IPS-15b (cell line): Measurements from ENCODE around the gene PRKCE.
"Not testable (repeated sequence)": the region's sequence is repeated elsewhere in the genome, so short reads cannot be mapped to it uniquely, and the experiment has no call there.

Experiments used
- H3K27me3 ChIP-seq: one replicate; pipeline ENCODE4 v1.6.1; 2013; ENCODE audit warnings: low read length; ENCODE audit not compliant: control insufficient read depth, insufficient read depth
- H3K36me3 ChIP-seq: one replicate; pipeline ENCODE4 v1.6.1; 2013; ENCODE audit warnings: low read length; ENCODE audit not compliant: control insufficient read depth, insufficient read depth
- H3K4me1 ChIP-seq: one replicate; pipeline ENCODE4 v1.6.1; 2013; ENCODE audit warnings: mild to moderate bottlenecking, low read length; ENCODE audit not compliant: control insufficient read depth, insufficient read depth
- H3K4me3 ChIP-seq: one replicate; pipeline ENCODE4 v1.5.1; 2013; ENCODE audit warnings: low read depth, low read length
- H3K9ac ChIP-seq: one replicate; pipeline ENCODE4 v1.6.1; 2013; ENCODE audit warnings: low read depth, mild to moderate bottlenecking, low read length
- H3K9me3 ChIP-seq: one replicate; pipeline ENCODE4 v1.6.1; 2013; ENCODE audit warnings: mild to moderate bottlenecking, low read length; ENCODE audit not compliant: control insufficient read depth, insufficient read depth

Gene PRKCE

GRCh38 chr2:45857867-45858520 is 206.5 kb downstream of the PRKCE start:
- H3K9ac ChIP-seq = no peak overlapping the region
- H3K9me3 ChIP-seq = no peaks in the 10 kb centered on the region
- H3K27me3 ChIP-seq = no peaks in the 10 kb centered on the region
- H3K4me3 ChIP-seq = no peak overlapping the region
- H3K4me1 ChIP-seq = peaks cover 3% of the 10 kb centered on the region
- H3K36me3 ChIP-seq = no peaks in the 10 kb centered on the region

- not testable (repeated sequence) for H3K36me3 ChIP-seq, H3K4me3 ChIP-seq
These were observed 207.4 kb downstream of the PRKCE start for GRCh38 chr2:45858872-45859271.

GRCh38 chr2:45859682-45860081 is 208.2 kb downstream of the PRKCE start:
- peaks cover 3% of the 10 kb centered on the region for H3K4me1 ChIP-seq
- H3K27me3 ChIP-seq = no peaks in the 10 kb centered on the region
- no peak overlapping the region for H3K4me3 ChIP-seq
- H3K9me3 ChIP-seq = no peaks in the 10 kb centered on the region
- no peak overlapping the region for H3K9ac ChIP-seq
- H3K36me3 ChIP-seq = no peaks in the 10 kb centered on the region

More at GRCh38 chr2:45858872-45859271, 207.4 kb downstream of the PRKCE start:
- H3K27me3 ChIP-seq, H3K4me1 ChIP-seq, H3K9ac ChIP-seq, H3K9me3 ChIP-seq: not testable (repeated sequence)

GRCh38 chr2:45860136-45861121 is 209.0 kb downstream of the PRKCE start:
- Histone ChIP-seq H3K4me1 (peaks cover 3% of the 10 kb centered on the region), H3K36me3 (no peaks in the 10 kb centered on the region), H3K27me3 (no peaks in the 10 kb centered on the region), H3K9me3 (no peaks in the 10 kb centered on the region), H3K9ac (no peak overlapping the region), H3K4me3 (no peak overlapping the region)

- Histone ChIP-seq H3K9me3 (no peaks in the 10 kb centered on the region), H3K36me3 (no peaks in the 10 kb centered on the region), H3K27me3 (no peaks in the 10 kb centered on the region), H3K4me3 (no peak overlapping the region), H3K4me1 (peaks cover 3% of the 10 kb centered on the region), H3K9ac (no peak overlapping the region)
These were observed 211.4 kb downstream of the PRKCE start for GRCh38 chr2:45862843-45863242.

GRCh38 chr2:45864121-45864520 is 212.6 kb downstream of the PRKCE start:
- H3K36me3 ChIP-seq = no peaks in the 10 kb centered on the region
- H3K9ac ChIP-seq = no peak overlapping the region

GRCh38 chr2:45867349-45867748 is 215.9 kb downstream of the PRKCE start:
- Histone ChIP-seq H3K9me3 (no peaks in the 10 kb centered on the region), H3K4me3 (no peak overlapping the region), H3K27me3 (no peaks in the 10 kb centered on the region), H3K4me1 (no peaks in the 10 kb centered on the region), H3K36me3 (no peaks in the 10 kb centered on the region), H3K9ac (no peak overlapping the region)

More at GRCh38 chr2:45864121-45864520, 212.6 kb downstream of the PRKCE start:
- Histone ChIP-seq H3K9me3 (no peaks in the 10 kb centered on the region), H3K4me1 (peaks cover 3% of the 10 kb centered on the region), H3K27me3 (no peaks in the 10 kb centered on the region), H3K4me3 (no peak overlapping the region)

- Histone ChIP-seq H3K4me3 (no peak overlapping the region), H3K4me1 (no peaks in the 10 kb centered on the region), H3K36me3 (no peaks in the 10 kb centered on the region)
These were observed 216.3 kb downstream of the PRKCE start for GRCh38 chr2:45867800-45868199.

GRCh38 chr2:45869165-45869501 is 217.7 kb downstream of the PRKCE start:
- H3K27me3 ChIP-seq = no peaks in the 10 kb centered on the region
- H3K4me1 ChIP-seq = no peaks in the 10 kb centered on the region
- H3K9me3 ChIP-seq = no peaks in the 10 kb centered on the region
- no peaks in the 10 kb centered on the region for H3K36me3 ChIP-seq
- H3K4me3 ChIP-seq = no peak overlapping the region
- no peak overlapping the region for H3K9ac ChIP-seq

More at GRCh38 chr2:45867800-45868199, 216.3 kb downstream of the PRKCE start:
- Histone ChIP-seq H3K9me3 (no peaks in the 10 kb centered on the region), H3K27me3 (no peaks in the 10 kb centered on the region), H3K9ac (no peak overlapping the region)

- no peaks in the 10 kb centered on the region for H3K27me3 ChIP-seq
- H3K9me3 ChIP-seq = no peaks in the 10 kb centered on the region
- no peaks in the 10 kb centered on the region for H3K4me1 ChIP-seq
- H3K4me3 ChIP-seq = no peak overlapping the region
- H3K36me3 ChIP-seq = no peaks in the 10 kb centered on the region
- no peak overlapping the region for H3K9ac ChIP-seq
These were observed 219.6 kb downstream of the PRKCE start for GRCh38 chr2:45871025-45871424.

GRCh38 chr2:45871541-45871940 is 220.1 kb downstream of the PRKCE start:
- H3K27me3 ChIP-seq = no peaks in the 10 kb centered on the region
- no peak overlapping the region for H3K9ac ChIP-seq
- no peak overlapping the region for H3K4me3 ChIP-seq
- no peaks in the 10 kb centered on the region for H3K9me3 ChIP-seq
- H3K4me1 ChIP-seq = no peaks in the 10 kb centered on the region
- no peaks in the 10 kb centered on the region for H3K36me3 ChIP-seq

- Histone ChIP-seq H3K4me1 (no peaks in the 10 kb centered on the region), H3K9me3 (no peaks in the 10 kb centered on the region), H3K9ac (no peak overlapping the region), H3K27me3 (no peaks in the 10 kb centered on the region), H3K36me3 (no peaks in the 10 kb centered on the region), H3K4me3 (no peak overlapping the region)
These were observed 220.7 kb downstream of the PRKCE start for GRCh38 chr2:45872211-45872610.
